Bronchial epithelial cell (primary cell): ENCODE results near the gene ZNF827. TPM values are rescaled to one million over a fixed set of nuclear protein-coding genes. Genes with fewer than 3 reads are reported as not detected.

Experiments used
- DNase-seq: peaks from one replicate; pipeline ENCODE4 v3.0.0-alpha.2; 2010; ENCODE audit warnings: low read depth
- FAIRE-seq: peaks from 2 replicates; lab custom pipeline; 2011; peaks lifted over from hg19 to GRCh38; lab: Jason Lieb, UNC
- H3K27me3 ChIP-seq: 2 replicates; pipeline ENCODE4 v1.5.1; 2011; ENCODE audit warnings: low read length; ENCODE audit not compliant: control insufficient read depth, insufficient read depth
- H3K36me3 ChIP-seq: 2 replicates; pipeline ENCODE4 v1.5.1; 2011; ENCODE audit warnings: low read length; ENCODE audit not compliant: control insufficient read depth, insufficient read depth
- H3K4me3 ChIP-seq: 2 replicates; pipeline ENCODE4 v1.5.1; 2011; ENCODE audit warnings: mild to moderate bottlenecking, low read depth, low read length, control low read depth
- total RNA-seq: library from RNA; depleted of rRNA; stranded (reverse); fragments of >200 nt; gene quantifications from 2 replicates; pipeline ENCODE4 v1.2.1, GENCODE V29; 2014
- TF ChIP-seq, protein P1 (sequence below): IDR thresholded peaks from 2 replicates; pipeline ENCODE4 v1.5.1; 2011; ENCODE audit warnings: mild to moderate bottlenecking, moderate library complexity, low read length, control low read depth, inconsistent platforms; ENCODE audit not compliant: insufficient read depth, severe bottlenecking

The ZNF827 gene
- total RNA-seq, 1 donor from 2014 or later: 2.1 TPM

DNA sequence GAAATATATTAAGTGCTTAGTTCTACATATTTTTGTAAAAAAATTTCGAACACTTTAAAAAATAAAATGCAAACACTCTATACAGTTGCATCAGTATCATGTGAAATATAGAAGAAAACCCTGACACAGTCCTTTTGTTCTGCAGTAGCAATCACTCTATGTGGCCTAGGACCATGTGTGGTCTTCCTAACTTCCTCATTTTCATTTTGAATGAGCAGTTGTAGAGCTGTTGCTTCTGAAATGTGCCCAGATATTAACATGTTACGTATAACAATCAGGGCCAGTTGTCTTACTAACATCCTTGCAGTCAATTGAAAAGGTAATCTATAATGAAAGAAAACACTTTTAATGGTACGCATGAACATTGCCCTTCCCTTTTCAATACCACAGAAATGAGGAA, 107.9 kb downstream of the ZNF827 start:
- no peak for FAIRE-seq

DNA sequence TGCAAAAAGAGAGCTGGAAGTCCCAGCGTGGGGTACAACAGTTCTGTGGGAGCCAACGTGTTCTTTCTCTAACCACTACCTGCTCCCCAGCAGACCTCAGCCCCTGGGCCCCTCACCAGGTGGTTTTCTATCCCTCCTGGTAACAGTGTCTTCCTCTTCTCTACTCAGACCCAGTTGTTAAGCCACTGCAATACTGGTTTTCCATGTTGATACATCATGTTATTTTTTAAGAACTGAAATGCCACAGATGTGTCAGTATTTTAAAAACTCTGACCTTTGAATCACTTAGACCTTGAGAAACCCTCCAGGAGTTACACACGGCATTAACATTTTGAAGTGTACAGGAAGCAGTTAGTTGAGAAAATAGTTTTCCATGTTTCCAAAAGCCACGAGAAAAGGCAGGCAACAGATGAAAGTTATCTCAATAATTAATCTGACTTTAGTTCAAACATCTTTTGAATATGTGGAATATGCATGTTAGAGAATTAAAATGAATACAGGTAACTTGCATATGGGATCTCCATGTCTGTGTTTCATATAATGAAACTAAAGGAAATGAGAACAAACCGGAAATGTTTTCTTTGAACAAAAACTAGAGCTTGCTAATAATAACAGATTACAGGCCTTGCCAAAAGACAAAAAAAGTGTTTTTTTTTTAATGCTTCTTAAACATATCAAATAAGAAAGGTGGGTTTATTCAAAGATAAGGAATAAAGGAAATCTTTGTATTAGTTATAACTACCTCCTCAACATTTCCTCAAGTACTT, 108.8 kb downstream of the ZNF827 start:
- DNase-seq (no peak), FAIRE-seq (no peak)
- TF ChIP-seq, protein P1, sequence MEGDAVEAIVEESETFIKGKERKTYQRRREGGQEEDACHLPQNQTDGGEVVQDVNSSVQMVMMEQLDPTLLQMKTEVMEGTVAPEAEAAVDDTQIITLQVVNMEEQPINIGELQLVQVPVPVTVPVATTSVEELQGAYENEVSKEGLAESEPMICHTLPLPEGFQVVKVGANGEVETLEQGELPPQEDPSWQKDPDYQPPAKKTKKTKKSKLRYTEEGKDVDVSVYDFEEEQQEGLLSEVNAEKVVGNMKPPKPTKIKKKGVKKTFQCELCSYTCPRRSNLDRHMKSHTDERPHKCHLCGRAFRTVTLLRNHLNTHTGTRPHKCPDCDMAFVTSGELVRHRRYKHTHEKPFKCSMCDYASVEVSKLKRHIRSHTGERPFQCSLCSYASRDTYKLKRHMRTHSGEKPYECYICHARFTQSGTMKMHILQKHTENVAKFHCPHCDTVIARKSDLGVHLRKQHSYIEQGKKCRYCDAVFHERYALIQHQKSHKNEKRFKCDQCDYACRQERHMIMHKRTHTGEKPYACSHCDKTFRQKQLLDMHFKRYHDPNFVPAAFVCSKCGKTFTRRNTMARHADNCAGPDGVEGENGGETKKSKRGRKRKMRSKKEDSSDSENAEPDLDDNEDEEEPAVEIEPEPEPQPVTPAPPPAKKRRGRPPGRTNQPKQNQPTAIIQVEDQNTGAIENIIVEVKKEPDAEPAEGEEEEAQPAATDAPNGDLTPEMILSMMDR: no peak
- H3K4me3 ChIP-seq: no peak overlapping the region
- H3K36me3 ChIP-seq: no peaks in the 10 kb centered on the region
- no peaks in the 10 kb centered on the region for H3K27me3 ChIP-seq

More for the DNA sequence above, 107.9 kb downstream of the ZNF827 start:
- no peak overlapping the region for H3K4me3 ChIP-seq
- no peak for DNase-seq
- no peaks in the 10 kb centered on the region for H3K36me3 ChIP-seq
- TF ChIP-seq, protein P1: no peak
- no peaks in the 10 kb centered on the region for H3K27me3 ChIP-seq

DNA sequence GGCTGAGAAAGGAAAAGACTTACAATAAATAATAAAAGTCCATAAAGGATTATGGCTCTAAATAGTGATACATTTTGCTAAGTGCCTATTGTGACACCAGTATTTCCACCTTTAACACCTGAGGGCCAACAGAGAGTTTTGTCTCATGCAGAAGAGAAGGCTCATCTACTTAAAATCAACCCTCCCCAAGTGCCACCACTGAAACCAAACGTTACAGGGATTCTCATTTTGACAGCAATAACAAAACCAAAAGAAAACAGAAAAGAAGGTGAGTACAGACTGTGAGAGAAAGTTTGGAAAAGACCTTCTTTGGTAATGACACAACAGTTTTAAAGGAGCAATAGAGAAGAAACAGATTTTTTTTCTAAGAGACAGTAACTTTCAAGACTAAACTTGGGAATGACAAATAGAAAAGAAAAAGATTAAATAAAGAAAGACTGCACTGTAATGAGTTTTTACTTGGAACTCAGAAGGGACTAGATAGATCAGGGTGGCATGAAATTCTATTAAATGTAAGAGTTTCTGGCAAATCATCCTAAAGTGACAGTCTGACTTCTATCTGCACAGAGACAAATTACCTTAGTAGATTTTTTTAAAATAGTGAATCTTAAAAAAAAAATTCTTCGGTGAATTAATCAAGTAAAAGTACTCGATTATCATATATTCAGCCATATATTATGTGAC, 109.7 kb downstream of the ZNF827 start:
- FAIRE-seq (no peak), DNase-seq (no peak)
- H3K4me3 ChIP-seq: no peak overlapping the region
- H3K27me3 ChIP-seq: no peaks in the 10 kb centered on the region
- H3K36me3 ChIP-seq: no peaks in the 10 kb centered on the region
- TF ChIP-seq, protein P1: no peak

DNA sequence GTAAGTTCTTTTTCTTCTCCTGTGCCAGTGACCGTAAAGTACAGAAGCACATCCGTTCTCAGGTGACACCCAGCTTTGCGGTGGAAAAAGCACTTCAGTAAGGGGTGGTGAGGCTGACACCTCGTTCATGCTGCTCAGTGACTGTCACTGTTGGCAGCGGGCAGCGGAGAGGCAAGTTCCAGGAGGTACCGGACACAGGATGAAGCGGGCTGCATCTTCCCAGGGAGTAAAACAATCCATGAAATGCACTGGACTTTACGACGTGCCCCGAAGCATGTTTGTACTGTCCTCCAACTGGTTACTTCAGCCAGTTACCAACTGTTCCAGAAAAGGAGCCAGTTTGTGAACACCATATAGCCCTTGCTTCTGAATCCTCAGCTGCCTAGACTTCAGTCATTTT, 110.7 kb downstream of the ZNF827 start:
- TF ChIP-seq, protein P1: no peak
- Histone ChIP-seq H3K27me3 (no peaks in the 10 kb centered on the region), H3K36me3 (no peaks in the 10 kb centered on the region), H3K4me3 (no peak overlapping the region)
- no peak for DNase-seq
- FAIRE-seq: no peak

DNA sequence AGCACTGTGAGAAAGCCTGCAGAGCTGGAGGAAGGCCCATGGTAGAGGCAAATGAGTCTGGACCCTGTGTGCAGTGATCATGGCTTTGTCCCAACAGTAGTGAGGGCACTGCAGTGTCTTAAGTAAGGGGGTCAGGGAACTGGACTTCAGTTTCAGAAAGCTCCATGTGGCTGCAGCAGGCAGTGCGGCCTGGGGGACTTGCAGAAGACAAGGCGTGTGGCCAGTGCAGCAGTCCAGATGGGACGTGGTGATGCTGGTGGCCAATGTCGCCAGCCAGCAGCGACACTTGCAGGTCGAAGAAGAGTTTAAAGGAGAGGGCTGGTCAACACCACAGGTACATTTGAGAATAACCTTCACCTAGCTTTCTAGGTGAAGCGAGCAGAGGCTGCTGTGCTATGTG, 113.4 kb downstream of the ZNF827 start:
- H3K4me3 ChIP-seq: no peak overlapping the region
- no peaks in the 10 kb centered on the region for H3K27me3 ChIP-seq
- TF ChIP-seq, protein P1: no peak
- DNase-seq (no peak), FAIRE-seq (no peak)
- no peaks in the 10 kb centered on the region for H3K36me3 ChIP-seq
